GM12874 (cell line): ENCODE results near the gene HP1BP3.

Experiments used
- CTCF ChIP-seq: IDR thresholded peaks from 2 replicates; pipeline ENCODE4 v1.5.1; 2011; ENCODE audit warnings: low read depth, mild to moderate bottlenecking, control low read depth, low read length, moderate library complexity; ENCODE audit not compliant: insufficient read depth

Gene HP1BP3

GRCh38 chr1:20703124-20703756 is 83.9 kb downstream of the HP1BP3 start:
- TF ChIP-seq CTCF = no peak

GRCh38 chr1:20702416-20702815 is 84.7 kb downstream of the HP1BP3 start:
- peak; percentile 41; the same call in 1 of the 2 replicates for TF ChIP-seq CTCF

GRCh38 chr1:20701847-20702246 is 85.3 kb downstream of the HP1BP3 start:
- TF ChIP-seq CTCF = no peak

GRCh38 chr1:20701446-20701845 is 85.7 kb downstream of the HP1BP3 start:
- TF ChIP-seq CTCF = no peak

- TF ChIP-seq CTCF = no peak
These were observed 86.4 kb downstream of the HP1BP3 start for GRCh38 chr1:20700636-20701215.

- TF ChIP-seq CTCF = no peak
These were observed 87.5 kb downstream of the HP1BP3 start for GRCh38 chr1:20699558-20699957.

- TF ChIP-seq CTCF = no peak
These were observed 88.8 kb downstream of the HP1BP3 start for GRCh38 chr1:20698195-20698910.
